ENCODE data around the gene MRPS6.

- TF ChIP-seq POLR2A (IDR thresholded peaks at IDR 0.05; ENCODE audit: low read length) = no peak
- no peak for TF ChIP-seq GATA1 (IDR thresholded peaks at IDR 0.05; ENCODE audit: low read depth, low read length)
These were observed 48.7 kb downstream of the MRPS6 start for GRCh38 chr21:34122047-34122446.
